ENCODE results near the gene KLRC4.
"Not testable (repeated sequence)": the region's sequence is repeated elsewhere in the genome, so short reads cannot be mapped to it uniquely, and the experiment has no call there.

The KLRC4 gene

GRCh38 chr12:10398168-10398567 is 11.4 kb downstream of the KLRC4 start:
- no peak overlapping the region for H3K27ac ChIP-seq
- TF ChIP-seq POLR2AphosphoS5 (IDR thresholded peaks at IDR 0.05; ENCODE audit: borderline replicate concordance, low read depth, low read length) (no peak), EZH2 (IDR thresholded peaks at IDR 0.05) (no peak), FOXP2 (optimal IDR thresholded peaks at IDR 0.05; ENCODE audit: control extremely low read depth, extremely low read length, insufficient read depth) (no peak)
- H3K4me3 ChIP-seq: no peak overlapping the region
- H3K36me3 ChIP-seq (ENCODE audit: insufficient read depth, low read length): no peaks in the 10 kb centered on the region
- H3K9me3 ChIP-seq (ENCODE audit: low read depth, low read length): no peaks in the 10 kb centered on the region
- no peak for DNase-seq (ENCODE audit: low read depth, low spot score)
- H3K9ac ChIP-seq (ENCODE audit: insufficient read length): no peak overlapping the region

- Histone ChIP-seq H3K9ac (ENCODE audit: insufficient read length) (no peak overlapping the region), H3K36me3 (ENCODE audit: insufficient read depth, low read length) (no peaks in the 10 kb centered on the region), H3K27ac (no peak overlapping the region), H3K9me3 (ENCODE audit: low read depth, low read length) (no peaks in the 10 kb centered on the region), H3K4me3 (no peak overlapping the region)
- no peak for DNase-seq (ENCODE audit: low read depth, low spot score)
- TF ChIP-seq POLR2AphosphoS5 (IDR thresholded peaks at IDR 0.05; ENCODE audit: borderline replicate concordance, low read depth, low read length) (no peak), FOXP2 (optimal IDR thresholded peaks at IDR 0.05; ENCODE audit: control extremely low read depth, extremely low read length, insufficient read depth) (no peak), EZH2 (IDR thresholded peaks at IDR 0.05) (no peak)
These were observed 12.3 kb downstream of the KLRC4 start for GRCh38 chr12:10397296-10397695.

DNA sequence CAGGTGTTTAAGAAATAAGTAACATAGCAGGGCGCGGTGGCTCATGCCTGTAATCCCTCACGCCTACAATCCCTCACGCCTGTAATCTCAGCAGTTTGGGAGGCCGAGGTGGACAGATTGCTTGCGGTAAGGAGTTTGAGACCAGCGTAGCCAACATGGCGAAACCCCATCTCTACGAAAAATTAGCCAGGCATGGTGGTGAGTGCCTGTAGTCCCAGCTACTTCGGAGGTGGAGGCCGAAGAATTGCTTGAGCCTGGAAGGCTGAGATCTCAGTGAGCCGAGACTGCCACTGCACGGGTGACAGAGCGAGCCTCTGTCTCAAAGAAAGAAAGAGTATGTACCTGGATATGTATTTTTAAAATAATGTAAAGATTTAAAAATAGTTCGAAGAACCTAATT is 13.4 kb downstream of the KLRC4 start:
- H3K4me3 ChIP-seq; H3K9ac ChIP-seq (ENCODE audit: insufficient read length); H3K27ac ChIP-seq: not testable (repeated sequence)

GRCh38 chr12:10395390-10395998 is 14.1 kb downstream of the KLRC4 start:
- Histone ChIP-seq H3K27ac (peak overlapping the region; percentile 82), H3K9me3 (ENCODE audit: low read depth, low read length) (no peaks in the 10 kb centered on the region), H3K9ac (ENCODE audit: insufficient read length) (peak overlapping the region; percentile 40), H3K36me3 (ENCODE audit: insufficient read depth, low read length) (no peaks in the 10 kb centered on the region), H3K4me3 (peak overlapping the region; percentile 65)
- TF ChIP-seq FOXP2 (optimal IDR thresholded peaks at IDR 0.05; ENCODE audit: control extremely low read depth, extremely low read length, insufficient read depth) (no peak), EZH2 (IDR thresholded peaks at IDR 0.05) (no peak), POLR2AphosphoS5 (IDR thresholded peaks at IDR 0.05; ENCODE audit: borderline replicate concordance, low read depth, low read length) (peak; percentile 44; the same call in 1 of the 2 replicates)
- DNase-seq (ENCODE audit: low read depth, low spot score): peak; percentile 84

More for the DNA sequence above, 13.4 kb downstream of the KLRC4 start:
- not testable (repeated sequence) for DNase-seq (ENCODE audit: low read depth, low spot score); H3K9me3 ChIP-seq (ENCODE audit: low read depth, low read length); H3K36me3 ChIP-seq (ENCODE audit: insufficient read depth, low read length)

GRCh38 chr12:10394531-10395152 is 14.9 kb downstream of the KLRC4 start:
- peak overlapping the region; percentile 65 for H3K4me3 ChIP-seq
- DNase-seq (ENCODE audit: low read depth, low spot score); H3K9ac ChIP-seq (ENCODE audit: insufficient read length); H3K36me3 ChIP-seq (ENCODE audit: insufficient read depth, low read length); H3K9me3 ChIP-seq (ENCODE audit: low read depth, low read length): not testable (repeated sequence)
- peak overlapping the region; percentile 82 for H3K27ac ChIP-seq

DNA sequence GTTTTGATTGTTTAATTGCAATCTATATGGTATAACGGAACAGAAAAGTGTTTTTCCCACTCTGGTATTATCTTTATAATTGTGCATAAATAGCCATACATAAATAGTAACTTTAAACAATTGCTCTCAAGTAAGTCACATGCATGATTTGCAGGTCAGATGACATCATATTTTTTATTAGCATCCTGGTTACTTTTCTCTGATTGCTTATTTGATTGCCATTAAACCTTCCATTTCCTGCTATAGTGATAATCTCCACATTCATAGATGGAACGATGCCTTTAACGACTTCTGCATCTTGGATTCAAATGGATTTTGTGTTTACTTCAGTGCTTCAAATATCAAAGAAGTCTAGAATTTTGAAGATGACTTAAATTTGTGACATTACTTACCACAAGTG is 16.3 kb downstream of the KLRC4 start:
- no peak for DNase-seq (ENCODE audit: low read depth, low spot score)
- no peaks in the 10 kb centered on the region for H3K36me3 ChIP-seq (ENCODE audit: insufficient read depth, low read length)
- H3K27ac ChIP-seq: no peak overlapping the region
- no peaks in the 10 kb centered on the region for H3K9me3 ChIP-seq (ENCODE audit: low read depth, low read length)
- TF ChIP-seq POLR2AphosphoS5 (IDR thresholded peaks at IDR 0.05; ENCODE audit: borderline replicate concordance, low read depth, low read length) (no peak), EZH2 (IDR thresholded peaks at IDR 0.05) (no peak), FOXP2 (optimal IDR thresholded peaks at IDR 0.05; ENCODE audit: control extremely low read depth, extremely low read length, insufficient read depth) (no peak)
- no peak overlapping the region for H3K9ac ChIP-seq (ENCODE audit: insufficient read length)
- H3K4me3 ChIP-seq: no peak overlapping the region

GRCh38 chr12:10392394-10392930 is 17.1 kb downstream of the KLRC4 start:
- Histone ChIP-seq H3K9ac (ENCODE audit: insufficient read length) (no peak overlapping the region), H3K9me3 (ENCODE audit: low read depth, low read length) (no peaks in the 10 kb centered on the region), H3K4me3 (no peak overlapping the region), H3K27ac (no peak overlapping the region), H3K36me3 (ENCODE audit: insufficient read depth, low read length) (no peaks in the 10 kb centered on the region)
- TF ChIP-seq POLR2AphosphoS5 (IDR thresholded peaks at IDR 0.05; ENCODE audit: borderline replicate concordance, low read depth, low read length): no peak
- no peak for TF ChIP-seq EZH2 (IDR thresholded peaks at IDR 0.05)
- no peak for DNase-seq (ENCODE audit: low read depth, low spot score)

DNA sequence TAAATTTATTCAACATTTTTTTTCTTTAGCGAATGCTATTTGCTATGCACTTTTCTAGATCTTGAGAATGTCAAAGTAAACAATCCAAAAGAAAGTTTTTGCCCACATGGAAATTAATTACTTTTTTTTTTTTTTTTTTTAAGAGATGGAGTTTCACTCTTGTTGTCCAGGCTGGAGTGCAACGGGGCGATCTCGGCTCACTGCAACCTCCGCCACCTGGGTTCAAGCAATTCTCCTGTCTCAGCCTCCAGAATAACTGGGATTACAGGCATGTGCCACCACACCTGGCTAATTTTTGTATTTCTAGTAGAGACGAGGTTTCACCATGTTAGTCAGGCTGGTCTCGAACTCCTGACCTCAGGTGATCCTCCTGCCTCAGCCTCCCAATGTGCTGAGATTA is 18.6 kb downstream of the KLRC4 start:
- not testable (repeated sequence) for H3K36me3 ChIP-seq (ENCODE audit: insufficient read depth, low read length); H3K9ac ChIP-seq (ENCODE audit: insufficient read length); H3K4me3 ChIP-seq; DNase-seq (ENCODE audit: low read depth, low spot score); H3K27ac ChIP-seq; H3K9me3 ChIP-seq (ENCODE audit: low read depth, low read length)

GRCh38 chr12:10389904-10390303 is 19.7 kb downstream of the KLRC4 start, which contains the start of gene KLRK1:
KLRK1 (minus strand) TSS chr12:10390041; CDS start chr12:10388810, 1,231 bp downstream.
- H3K27ac ChIP-seq: no peak within 1 kb of the TSS
- TF ChIP-seq EZH2 (IDR thresholded peaks at IDR 0.05): no peak
- TF ChIP-seq POLR2AphosphoS5 (IDR thresholded peaks at IDR 0.05; ENCODE audit: borderline replicate concordance, low read depth, low read length): no peak
- no peak for TF ChIP-seq FOXP2 (optimal IDR thresholded peaks at IDR 0.05; ENCODE audit: control extremely low read depth, extremely low read length, insufficient read depth)
- H3K36me3 ChIP-seq (ENCODE audit: insufficient read depth, low read length): no peaks in the 10 kb centered on the region
- H3K4me3 ChIP-seq: no peak within 1 kb of the TSS
- H3K9ac ChIP-seq (ENCODE audit: insufficient read length): no peak within 1 kb of the TSS
- no peak for DNase-seq (ENCODE audit: low read depth, low spot score)
- H3K9me3 ChIP-seq (ENCODE audit: low read depth, low read length): no peaks in the 10 kb centered on the region

All from SK-N-MC (cell line).